GM06990 (cell line): ENCODE results near the gene CBX1.
A peak's percentile ranks its signal among the peaks of the same experiment; 100 is the strongest.

ENCODE experiments used
- DNase-seq: peaks from one replicate; pipeline ENCODE4 v3.0.0-alpha.2; 2011; ENCODE audit not compliant: insufficient read length; ENCODE audit errors: extremely low read depth
- H3K27me3 ChIP-seq: replicated peaks from 2 replicates; pipeline ENCODE4 v1.6.0; 2011; ENCODE audit warnings: low read length; ENCODE audit not compliant: control insufficient read depth, insufficient read depth
- H3K36me3 ChIP-seq: 2 replicates; pipeline ENCODE4 v1.5.1; 2011; ENCODE audit warnings: low read length; ENCODE audit not compliant: control insufficient read depth, insufficient read depth
- H3K4me3 ChIP-seq: replicated peaks from 2 replicates; pipeline ENCODE4 v1.5.1; 2011; ENCODE audit warnings: low read depth, mild to moderate bottlenecking, control low read depth, low read length
- CTCF ChIP-seq: IDR thresholded peaks from 2 replicates; pipeline ENCODE4 v1.5.1; 2011; ENCODE audit warnings: low read length, control low read depth, mild to moderate bottlenecking, inconsistent platforms; ENCODE audit not compliant: insufficient read depth, poor library complexity, severe bottlenecking

CBX1 gene

GRCh38 chr17:48144976-48145798 lies 43.9 kb upstream of the CBX1 start:
- no peak for DNase-seq
- no peak overlapping the region for H3K4me3 ChIP-seq
- no peak for TF ChIP-seq CTCF
- H3K36me3 ChIP-seq, result no peaks in the 10 kb centered on the region; the same call in 1 of the 2 replicates
- no peaks in the 10 kb centered on the region for H3K27me3 ChIP-seq

GRCh38 chr17:48144231-48144630 lies 43.0 kb upstream of the CBX1 start:
- H3K4me3 ChIP-seq, result no peak overlapping the region
- no peak for TF ChIP-seq CTCF
- no peaks in the 10 kb centered on the region; the same call in 1 of the 2 replicates for H3K36me3 ChIP-seq
- no peaks in the 10 kb centered on the region for H3K27me3 ChIP-seq
- DNase-seq, result no peak

DNA sequence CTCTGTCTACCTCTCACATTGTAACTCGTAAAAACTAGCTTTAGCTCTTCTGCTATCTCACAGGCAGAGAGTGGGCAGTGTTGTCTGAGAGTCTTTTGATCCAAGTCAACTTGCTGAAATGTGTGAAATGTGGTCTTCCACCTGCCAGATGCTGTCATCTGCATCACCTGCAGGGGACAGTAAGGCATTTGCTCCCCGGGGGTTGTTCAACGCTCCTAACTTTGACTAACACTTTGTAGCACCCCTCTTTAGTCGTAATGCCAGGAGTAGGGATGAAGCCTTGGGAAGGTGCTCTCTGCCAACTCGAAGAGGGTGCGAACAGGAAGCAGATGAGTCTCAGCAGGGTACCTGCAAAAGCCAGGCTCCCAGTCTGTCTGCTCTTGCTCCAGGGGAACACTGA lies 42.4 kb upstream of the CBX1 start:
- Histone ChIP-seq H3K4me3 (no peak overlapping the region), H3K36me3 (no peaks in the 10 kb centered on the region), H3K27me3 (no peaks in the 10 kb centered on the region)
- DNase-seq, result no peak
- peak; percentile 22 for TF ChIP-seq CTCF

DNA sequence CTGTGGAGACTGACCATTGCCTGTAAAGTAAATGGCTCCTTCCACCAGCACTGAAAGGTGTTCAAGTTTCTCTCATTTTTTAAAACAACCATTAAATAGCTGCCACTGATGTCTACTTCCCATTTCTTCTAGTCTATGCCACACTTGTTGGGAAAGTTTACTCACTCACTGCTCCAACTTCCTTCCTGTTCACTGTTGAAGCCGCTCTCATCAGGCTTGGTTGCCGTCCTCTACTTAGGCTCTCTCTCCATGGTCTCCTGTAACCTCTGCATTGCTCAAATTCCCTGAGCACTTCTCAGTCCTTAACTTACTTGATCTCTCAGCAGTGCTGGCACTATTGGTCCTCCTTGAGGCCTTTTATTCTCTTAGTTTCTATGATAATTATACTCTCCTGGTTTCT lies 38.7 kb upstream of the CBX1 start:
- Histone ChIP-seq H3K4me3 (no peak overlapping the region), H3K36me3 (no peaks in the 10 kb centered on the region; the same call in 1 of the 2 replicates), H3K27me3 (no peaks in the 10 kb centered on the region)
- TF ChIP-seq CTCF, result no peak
- no peak for DNase-seq

- Histone ChIP-seq H3K27me3 (no peaks in the 10 kb centered on the region), H3K36me3 (no peaks in the 10 kb centered on the region; the same call in 1 of the 2 replicates), H3K4me3 (no peak overlapping the region)
- no peak for TF ChIP-seq CTCF
- DNase-seq, result no peak
These were observed 36.4 kb upstream of the CBX1 start for GRCh38 chr17:48137656-48138055.

DNA sequence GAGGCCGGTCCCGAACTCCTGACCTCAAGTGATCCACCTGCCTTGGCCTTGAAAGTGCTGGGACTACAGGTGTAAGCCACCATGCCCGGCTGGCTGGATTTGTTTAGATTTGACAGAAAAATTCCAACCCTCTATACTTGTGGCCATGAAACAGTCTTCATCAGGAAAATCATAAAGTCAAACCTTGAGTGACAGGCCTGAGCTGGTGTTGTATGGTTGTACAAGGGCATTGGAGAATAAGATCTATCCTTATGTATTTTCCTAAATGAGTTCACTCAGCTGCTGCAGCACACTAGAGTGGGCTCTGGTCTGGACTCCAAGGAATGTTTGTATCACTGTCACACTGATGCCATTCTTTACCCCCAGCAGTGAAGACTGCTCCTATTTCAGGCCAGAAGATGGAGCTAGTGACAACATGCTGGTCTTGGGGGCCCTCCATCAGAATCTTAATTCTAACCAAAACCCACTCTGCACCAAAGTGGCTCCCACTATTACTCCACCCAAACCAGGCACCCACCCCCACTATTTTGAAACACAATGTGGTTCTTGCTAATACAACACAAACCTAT lies 33.7 kb upstream of the CBX1 start:
- peak; percentile 55 for TF ChIP-seq CTCF
- DNase-seq, result no peak
- H3K4me3 ChIP-seq, result no peak overlapping the region

More for the DNA sequence above, 33.7 kb upstream of the CBX1 start:
- Histone ChIP-seq H3K36me3 (no peaks in the 10 kb centered on the region; the same call in 1 of the 2 replicates), H3K27me3 (no peaks in the 10 kb centered on the region)
